Subcutaneous adipose tissue (tissue), 4 donors: Measurements from ENCODE around the gene VEZF1. TPM values are rescaled to one million over a fixed set of nuclear protein-coding genes. Genes with fewer than 3 reads are reported as not detected.

Experiments
- total RNA-seq, 4 donors: library from RNA; depleted of rRNA; stranded (reverse); fragments of >200 nt; gene quantifications; one replicate each; pipeline ENCODE4 v1.1.0, GENCODE V29; 2016
- TF ChIP-seq, protein P1 (sequence below): fragments of 450-650 bp; IDR thresholded peaks from one replicate; pipeline ENCODE4 v1.5.1; 2016; ENCODE audit warnings: low read depth, mild to moderate bottlenecking, control low read depth, antibody characterized with exemption, moderate library complexity

The VEZF1 gene
- total RNA-seq, 4 donors from 2014 or later, result 35.0 to 66.8 (median 44.0) TPM

DNA sequence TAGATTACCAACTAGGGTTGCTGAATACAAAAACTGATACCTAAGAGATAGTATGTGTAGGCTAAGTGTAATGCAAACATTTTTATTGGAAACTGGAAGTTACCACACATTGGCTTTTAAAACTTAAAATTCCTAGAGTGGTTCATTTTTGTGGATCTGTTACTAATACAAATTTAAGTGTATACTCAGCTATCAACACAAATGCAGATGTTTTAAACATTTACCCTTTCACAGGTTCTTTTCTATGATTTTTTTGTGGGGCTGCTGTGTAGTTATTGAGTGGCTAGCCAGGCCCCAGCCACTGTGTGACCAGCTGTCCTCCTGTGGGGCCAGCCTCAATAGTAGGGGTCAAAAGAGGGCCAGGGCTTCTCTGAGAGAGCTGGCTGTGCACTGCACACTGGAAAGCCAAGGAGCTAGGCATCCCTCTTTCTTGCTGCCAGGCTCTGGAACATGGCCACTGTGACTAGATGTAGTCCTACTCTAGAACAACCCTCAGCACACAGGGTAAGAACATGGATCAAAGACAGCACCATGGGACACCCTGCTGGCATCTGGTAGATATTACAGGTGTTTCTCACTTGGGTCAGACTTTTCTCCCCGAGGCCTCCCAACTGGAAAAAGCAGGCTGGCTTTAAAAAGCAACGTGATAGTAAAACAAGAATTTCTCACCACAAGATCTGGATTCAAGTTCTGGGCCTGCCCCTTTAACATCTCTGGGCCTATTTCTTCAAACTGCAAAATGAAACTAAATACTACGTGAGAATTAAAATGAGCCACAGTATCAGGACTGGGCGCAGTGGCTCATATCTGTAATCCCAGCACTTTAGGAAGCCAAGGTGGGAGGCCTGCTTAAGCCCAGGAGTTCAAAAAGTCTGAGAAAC lies 7.3 kb upstream of the VEZF1 start:
- TF ChIP-seq, protein P1, sequence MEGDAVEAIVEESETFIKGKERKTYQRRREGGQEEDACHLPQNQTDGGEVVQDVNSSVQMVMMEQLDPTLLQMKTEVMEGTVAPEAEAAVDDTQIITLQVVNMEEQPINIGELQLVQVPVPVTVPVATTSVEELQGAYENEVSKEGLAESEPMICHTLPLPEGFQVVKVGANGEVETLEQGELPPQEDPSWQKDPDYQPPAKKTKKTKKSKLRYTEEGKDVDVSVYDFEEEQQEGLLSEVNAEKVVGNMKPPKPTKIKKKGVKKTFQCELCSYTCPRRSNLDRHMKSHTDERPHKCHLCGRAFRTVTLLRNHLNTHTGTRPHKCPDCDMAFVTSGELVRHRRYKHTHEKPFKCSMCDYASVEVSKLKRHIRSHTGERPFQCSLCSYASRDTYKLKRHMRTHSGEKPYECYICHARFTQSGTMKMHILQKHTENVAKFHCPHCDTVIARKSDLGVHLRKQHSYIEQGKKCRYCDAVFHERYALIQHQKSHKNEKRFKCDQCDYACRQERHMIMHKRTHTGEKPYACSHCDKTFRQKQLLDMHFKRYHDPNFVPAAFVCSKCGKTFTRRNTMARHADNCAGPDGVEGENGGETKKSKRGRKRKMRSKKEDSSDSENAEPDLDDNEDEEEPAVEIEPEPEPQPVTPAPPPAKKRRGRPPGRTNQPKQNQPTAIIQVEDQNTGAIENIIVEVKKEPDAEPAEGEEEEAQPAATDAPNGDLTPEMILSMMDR, result no peak

GRCh38 chr17:57994436-57994835 lies 6.4 kb upstream of the VEZF1 start:
- TF ChIP-seq, protein P1, result no peak

DNA sequence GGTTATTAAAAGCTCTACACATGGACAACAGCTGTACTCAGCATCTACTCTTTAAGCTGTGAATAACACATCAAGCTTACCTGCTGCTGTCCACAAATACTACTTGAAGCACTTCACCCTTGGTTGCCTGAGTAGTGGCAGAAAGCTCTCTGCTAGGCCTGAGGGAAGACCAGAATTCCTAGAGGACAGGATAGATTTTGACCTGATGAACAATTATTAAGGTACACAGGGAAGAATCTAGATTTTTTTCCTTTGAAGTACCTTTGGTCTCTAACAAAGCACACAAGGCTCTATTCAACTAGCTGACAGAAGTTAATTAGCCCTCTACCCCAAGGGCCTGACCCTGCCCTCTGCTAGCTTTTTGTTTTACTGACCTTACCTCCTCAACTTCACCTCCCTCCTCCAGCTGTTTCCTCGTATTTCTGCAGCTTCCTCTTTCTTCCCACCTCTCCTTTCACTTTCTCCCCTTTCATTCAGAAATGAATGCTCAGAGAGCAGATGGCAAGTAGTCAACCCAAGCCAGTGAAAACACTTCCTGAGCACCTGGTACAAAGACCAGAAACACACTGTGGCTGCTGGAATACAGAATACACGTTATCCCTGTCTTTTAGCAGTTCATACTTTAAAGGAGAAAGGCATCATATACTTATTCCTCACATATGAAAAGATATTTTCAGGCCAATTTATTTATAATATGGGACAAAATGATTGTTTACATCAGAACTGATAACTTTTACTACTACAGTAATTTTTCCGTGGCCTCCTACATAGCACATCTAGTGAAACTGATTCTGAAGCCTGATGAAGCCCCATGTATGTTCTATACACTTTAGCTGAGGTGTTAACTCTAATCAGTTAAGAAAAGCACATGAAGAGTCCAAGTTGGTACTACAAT lies 5.7 kb upstream of the VEZF1 start:
- TF ChIP-seq, protein P1, result no peak

DNA sequence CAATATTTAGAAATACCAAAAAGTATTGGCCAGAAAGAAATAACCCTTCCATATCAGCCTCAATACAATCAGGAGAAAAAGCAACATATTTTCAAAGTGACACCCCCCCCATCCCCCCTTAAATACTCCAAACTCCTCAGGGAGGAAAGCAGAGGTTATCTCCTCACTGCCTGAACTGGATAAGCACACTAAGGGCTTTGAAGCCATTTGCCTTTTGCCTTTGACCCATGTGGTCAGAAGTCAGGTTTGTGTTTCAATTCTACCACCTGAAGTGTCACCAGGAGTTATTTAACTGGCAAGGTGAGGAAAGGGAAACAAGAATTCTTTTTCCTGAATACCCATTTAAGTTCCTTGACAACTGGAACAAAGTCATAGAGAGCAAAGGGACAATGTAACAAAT lies 3.5 kb upstream of the VEZF1 start:
- TF ChIP-seq, protein P1, result no peak

DNA sequence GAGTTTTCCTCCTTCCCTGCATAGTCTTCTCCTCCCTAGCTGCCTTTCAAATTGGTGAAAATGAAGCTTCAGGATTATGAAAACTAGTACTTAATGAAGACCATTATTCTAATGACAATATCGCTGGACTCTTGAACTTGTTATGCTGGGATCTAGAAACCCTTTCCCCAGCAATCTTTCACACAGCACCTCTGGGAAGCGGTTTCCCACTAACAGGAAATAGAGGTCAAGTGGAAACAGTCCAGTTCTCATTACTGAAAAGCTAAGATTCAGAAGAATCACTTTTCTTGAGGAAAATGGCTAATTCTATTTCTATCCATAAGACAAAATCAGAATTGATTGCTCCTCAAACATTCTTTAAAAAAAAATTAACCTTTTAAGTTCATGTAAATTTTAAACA lies 2.0 kb upstream of the VEZF1 start:
- TF ChIP-seq, protein P1, result no peak

DNA sequence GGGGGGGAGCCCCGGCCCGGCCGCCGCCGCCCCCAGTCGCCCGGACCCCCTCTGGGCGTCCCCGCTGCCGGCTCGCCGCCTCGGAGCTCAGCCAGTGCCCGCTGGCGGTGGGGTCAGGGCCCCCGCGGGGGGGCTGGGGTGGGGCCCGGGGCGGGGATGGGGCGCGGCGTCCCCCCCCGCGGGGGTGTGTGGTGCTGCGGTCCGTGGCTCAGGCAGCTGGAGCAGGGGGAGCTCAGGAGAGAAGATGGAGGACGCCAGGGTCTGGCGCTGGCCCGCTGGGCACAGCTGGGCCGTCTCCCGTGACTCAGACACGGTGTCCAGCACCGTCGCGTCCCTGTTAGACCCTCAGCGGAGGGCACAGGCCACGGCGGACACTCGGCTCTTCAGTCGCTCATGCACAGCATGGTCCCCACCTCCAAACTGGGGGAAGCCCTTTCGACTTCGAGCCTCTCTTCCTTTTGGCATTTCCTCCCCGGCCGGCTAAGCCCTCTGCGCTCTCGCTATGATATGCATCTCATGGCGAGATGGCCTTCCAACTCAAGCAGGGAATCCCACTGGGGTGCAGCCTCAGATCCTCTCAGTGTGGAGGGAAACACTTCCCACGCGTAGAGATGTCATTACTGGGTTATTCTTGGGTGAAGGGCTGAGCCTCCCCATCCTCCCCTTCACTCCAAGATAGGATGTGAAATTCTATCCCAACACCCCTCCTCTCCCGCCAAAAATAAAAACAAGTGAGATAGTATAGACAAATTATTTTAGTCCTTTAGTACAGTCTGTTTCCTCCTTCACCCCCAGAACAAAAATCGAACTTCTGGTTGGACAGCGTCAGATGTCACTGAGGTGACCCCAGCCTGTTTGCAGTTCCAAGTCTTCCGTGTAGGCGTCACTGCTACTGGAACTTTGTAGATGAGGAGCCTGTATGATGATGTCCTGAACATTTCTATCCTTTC lies 522 bp upstream of the VEZF1 start:
- TF ChIP-seq, protein P1, result no peak
